ENCODE data around the gene CHD9NB. TPM values are rescaled to one million over a fixed set of nuclear protein-coding genes. Genes with fewer than 3 reads are reported as not detected.
A peak's percentile ranks its signal among the peaks of the same experiment; 100 is the strongest.

The CHD9NB gene
- total RNA-seq (2014; rRNA removed; shearing (Covaris generic)): not detected in 2 replicates

GRCh38 chr16:53052519-53053501 is at the start of gene CHD9NB:
CHD9NB (minus strand) TSS chr16:53052897; CDS start chr16:53044158, 8,739 bp downstream.
- DNase-seq (ENCODE audit: low read depth): peak; percentile 81

DNA sequence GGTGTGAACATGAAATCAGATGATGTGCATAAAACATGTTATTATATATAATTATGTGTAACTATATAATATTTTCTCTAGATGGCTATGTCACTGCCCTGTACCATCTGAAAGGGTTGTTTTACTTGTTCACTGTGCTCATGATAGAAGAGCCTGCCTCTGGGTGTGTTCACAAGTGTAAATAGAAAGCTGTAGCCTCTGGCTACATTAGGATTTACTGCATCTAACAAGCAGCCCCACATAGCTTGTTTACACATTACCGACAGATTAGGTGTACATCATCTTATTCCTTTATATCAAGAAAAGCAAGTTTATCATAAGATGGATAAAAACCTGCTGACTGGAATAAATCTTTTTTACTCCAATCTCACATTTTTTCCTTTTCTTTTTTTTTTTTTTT is 48.2 kb upstream of the CHD9NB start:
- DNase-seq (ENCODE audit: low read depth): no peak

DNA sequence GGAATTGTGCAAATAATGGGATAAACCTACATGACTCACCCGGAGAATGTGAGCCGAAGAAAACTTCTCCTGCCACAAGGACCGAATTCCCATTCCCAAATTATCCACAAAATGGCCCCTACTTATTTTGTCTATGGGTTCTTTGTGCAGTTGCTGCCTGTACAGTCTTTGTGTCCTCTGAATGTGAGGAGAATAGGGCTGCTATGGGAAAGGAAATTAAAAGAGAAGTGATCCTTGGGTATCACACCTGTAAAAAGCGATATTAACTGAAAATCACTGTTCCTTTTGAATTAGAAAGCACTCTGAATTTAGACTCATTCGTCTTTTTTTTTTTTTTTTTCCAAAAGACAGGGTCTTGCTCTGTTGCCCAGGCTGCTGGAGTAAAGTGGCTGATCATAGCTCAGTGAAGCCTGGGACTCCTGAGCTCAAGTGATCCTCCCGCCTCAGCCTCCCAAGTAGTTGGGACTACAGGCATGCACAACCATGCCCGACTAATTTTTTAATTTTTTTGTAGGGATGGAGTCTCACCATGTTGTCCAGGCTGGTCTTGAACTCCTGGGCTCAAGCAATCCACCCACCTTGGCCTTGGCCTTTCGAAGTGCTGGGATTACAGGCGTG is 47.5 kb upstream of the CHD9NB start:
- no peak for DNase-seq (ENCODE audit: low read depth)

- peak; percentile 98 for DNase-seq (ENCODE audit: low read depth)
These were observed 46.8 kb upstream of the CHD9NB start for GRCh38 chr16:53099318-53100130.

DNA sequence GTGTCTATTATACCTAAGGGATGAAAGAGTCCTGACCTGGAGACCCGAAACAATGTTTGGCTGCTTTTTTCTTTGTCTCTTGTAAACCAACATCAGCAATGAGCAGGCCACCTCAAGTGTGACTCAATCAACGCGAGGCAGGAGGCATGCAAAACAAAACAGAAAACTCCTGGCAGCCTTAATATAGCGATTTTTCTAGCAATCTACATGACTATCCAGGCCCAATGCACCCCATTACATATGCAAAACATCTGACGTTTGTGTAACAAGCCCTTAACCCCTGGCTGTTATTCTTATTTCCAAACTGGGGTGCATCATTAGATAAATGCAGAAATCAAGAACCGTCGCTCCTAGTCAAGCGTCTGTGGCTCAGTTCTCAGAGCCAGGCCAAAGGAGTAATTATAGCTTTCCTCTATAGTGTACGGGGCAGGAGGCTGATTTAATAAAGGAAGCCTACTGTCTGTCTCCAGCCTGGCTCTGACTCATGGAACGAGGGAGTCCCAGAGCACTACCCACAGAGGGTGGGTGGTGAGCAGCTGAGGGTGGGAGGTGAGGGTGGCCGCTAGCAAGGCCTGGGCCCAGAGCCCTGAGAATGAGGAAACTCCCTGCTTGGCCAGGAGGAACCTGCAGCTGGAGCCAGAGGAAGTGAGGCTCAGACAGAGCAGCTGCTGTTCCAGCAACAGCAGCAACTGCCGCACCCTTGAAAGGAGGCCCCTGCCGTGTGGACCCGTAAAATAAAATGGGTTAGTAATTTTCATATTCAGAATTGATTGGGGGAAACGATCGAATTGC is 46.0 kb upstream of the CHD9NB start:
- DNase-seq (ENCODE audit: low read depth): peak; percentile 97

GRCh38 chr16:53097190-53097589 is 44.5 kb upstream of the CHD9NB start:
- DNase-seq (ENCODE audit: low read depth): no peak

GRCh38 chr16:53094013-53094630 is 41.4 kb upstream of the CHD9NB start:
- no peak for DNase-seq (ENCODE audit: low read depth)

DNA sequence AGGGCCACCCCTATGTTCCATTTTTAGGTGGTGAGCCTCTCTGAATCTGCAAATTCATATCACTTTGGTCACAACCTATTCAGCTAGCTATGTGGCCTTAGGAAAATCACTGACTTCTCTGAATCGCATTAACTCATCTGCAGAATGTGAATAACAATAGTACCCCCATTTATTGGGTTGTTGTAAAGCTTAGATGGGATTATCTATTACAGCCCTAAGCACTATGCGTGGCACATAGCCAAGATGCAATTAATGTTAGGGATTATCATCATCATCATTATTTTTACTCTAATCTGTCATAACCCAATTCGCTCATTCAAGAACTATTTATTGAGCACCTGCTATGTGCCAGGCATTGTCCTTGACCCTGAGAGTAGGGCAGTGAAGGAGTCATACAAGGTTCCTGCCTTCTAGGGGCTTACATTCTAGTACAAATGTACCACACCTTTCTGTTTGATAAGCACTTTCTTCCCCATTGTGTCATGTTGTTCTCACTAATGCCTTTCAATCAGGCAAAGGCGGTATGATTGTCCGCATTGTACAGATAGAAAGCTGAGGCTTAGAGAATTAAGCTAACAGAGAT is 40.6 kb upstream of the CHD9NB start:
- DNase-seq (ENCODE audit: low read depth): no peak

GRCh38 chr16:53092284-53092683 is 39.6 kb upstream of the CHD9NB start:
- no peak for DNase-seq (ENCODE audit: low read depth)

DNA sequence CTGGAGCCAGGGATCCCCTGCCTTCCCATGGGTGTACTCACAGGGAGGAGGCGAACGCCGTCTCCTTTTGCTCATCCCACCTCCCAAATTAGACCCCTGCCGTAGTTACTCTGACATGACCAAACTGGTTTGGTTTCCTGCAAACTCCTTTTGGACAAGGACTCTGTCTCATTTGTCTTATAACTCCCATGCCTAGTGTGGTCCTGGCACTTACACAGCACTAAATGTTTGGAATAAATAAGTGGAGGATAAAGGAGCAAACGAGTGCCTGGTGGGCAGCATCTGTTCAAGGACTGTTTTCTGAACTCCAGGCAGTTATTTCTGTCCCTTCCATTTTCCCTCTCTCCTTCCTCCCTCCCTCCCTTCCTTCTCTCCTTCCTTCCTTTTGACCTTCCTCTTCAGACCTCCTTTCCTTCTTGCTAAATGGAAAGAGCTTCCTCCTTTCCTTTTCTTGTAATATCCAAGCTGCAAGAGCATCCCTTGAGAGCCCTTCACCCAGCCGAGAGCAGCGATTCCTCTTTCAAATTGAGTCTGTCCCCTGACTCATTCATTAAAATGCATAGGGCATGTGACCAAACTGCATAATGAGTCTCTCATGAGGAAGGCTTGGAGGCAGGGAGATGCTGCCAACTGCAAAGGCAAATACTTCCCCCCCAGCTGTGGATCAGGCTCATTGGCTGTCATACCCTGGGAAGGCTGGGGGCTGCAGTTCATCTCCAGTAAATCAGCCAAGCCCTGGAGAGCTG is 38.9 kb upstream of the CHD9NB start:
- peak; percentile 94 for DNase-seq (ENCODE audit: low read depth)

GRCh38 chr16:53090591-53091411 is 38.1 kb upstream of the CHD9NB start:
- peak; percentile 99 for DNase-seq (ENCODE audit: low read depth)

- no peak for DNase-seq (ENCODE audit: low read depth)
These were observed 37.5 kb upstream of the CHD9NB start for GRCh38 chr16:53090286-53090590.

GRCh38 chr16:53089434-53090285 is 37.0 kb upstream of the CHD9NB start:
- DNase-seq (ENCODE audit: low read depth): peak; percentile 50

DNA sequence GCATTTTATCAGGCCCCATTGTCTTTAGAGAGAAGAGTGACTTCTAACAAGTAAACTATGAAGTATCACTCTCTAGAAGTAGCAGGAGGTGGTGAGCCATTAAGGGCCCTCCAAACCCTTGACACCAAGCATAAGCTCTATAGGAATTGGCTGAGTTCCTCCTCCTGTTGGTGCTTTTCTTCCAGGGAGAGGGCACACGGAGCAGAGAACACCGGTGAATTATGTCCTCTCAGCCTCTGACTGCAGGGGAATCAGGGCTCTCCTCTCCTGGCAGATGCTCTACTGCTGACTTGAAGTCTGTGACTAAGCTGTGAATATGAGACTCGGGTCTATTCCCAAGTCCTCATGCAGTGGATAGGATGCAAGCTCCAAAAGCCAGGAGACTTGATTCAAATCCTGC is 34.4 kb upstream of the CHD9NB start:
- DNase-seq (ENCODE audit: low read depth): no peak

GRCh38 chr16:53085931-53086421 is 33.3 kb upstream of the CHD9NB start:
- peak; percentile 49 for DNase-seq (ENCODE audit: low read depth)

- no peak for DNase-seq (ENCODE audit: low read depth)
These were observed 32.7 kb upstream of the CHD9NB start for GRCh38 chr16:53085369-53085843.

GRCh38 chr16:53084746-53085334 is 32.1 kb upstream of the CHD9NB start:
- DNase-seq (ENCODE audit: low read depth): no peak
